Heart right ventricle (tissue), 16 donors: ENCODE results near the gene SHISAL1. TPM values are rescaled to one million over a fixed set of nuclear protein-coding genes. Genes with fewer than 3 reads are reported as not detected.

Experiments used
- ATAC-seq, 8 donors: fragments of 200-7000 bp; cut with Tn5 transposase; one replicate each; pipeline ENCODE4 v1.9.1; 2020; ENCODE audit warnings: mild to moderate bottlenecking in 8 of 8, moderate library complexity in 8 of 8, moderate number of reproducible peaks in 1 of 8
- DNase-seq, 2 donors: peaks; one replicate each; pipeline ENCODE4 v3.0.0-alpha.2; 2020
- H3K27ac ChIP-seq, 10 donors: fragments of 200-600 bp; sonication (generic) in 2 of 10; one replicate each; pipeline versions ENCODE4 v1.5.0 to v1.8.0; 2020 to 2022; ENCODE audit warnings: mild to moderate bottlenecking in 3 of 10
- H3K27me3 ChIP-seq, 7 donors: fragments of 200-600 bp; one replicate each; pipeline ENCODE4 v1.8.0; 2021 to 2022; ENCODE audit warnings: mild to moderate bottlenecking in 2 of 7
- H3K36me3 ChIP-seq, 9 donors: fragments of 200-600 bp; sonication (generic) in 1 of 9; one replicate each; pipeline versions ENCODE4 v1.5.0 to v1.8.0; 2020 to 2022; ENCODE audit warnings: mild to moderate bottlenecking in 2 of 9
- H3K4me1 ChIP-seq, 9 donors: fragments of 200-600 bp; sonication (generic) in 1 of 9; one replicate each; pipeline versions ENCODE4 v1.5.0 to v1.8.0; 2020 to 2022; ENCODE audit warnings: mild to moderate bottlenecking in 4 of 9
- H3K4me3 ChIP-seq, 10 donors: fragments of 200-600 bp; sonication (generic) in 2 of 10; one replicate each; pipeline versions ENCODE4 v1.5.0 to v1.8.0; 2020 to 2022; ENCODE audit warnings: mild to moderate bottlenecking in 7 of 10, moderate library complexity in 2 of 10
- H3K9me3 ChIP-seq, 11 donors: fragments of 200-600 bp in 10 of 11; sonication (generic) in 2 of 11; one replicate each; pipeline versions ENCODE4 v1.5.0 to v1.8.0; 2013 to 2022; ENCODE audit warnings: mild to moderate bottlenecking in 2 of 11, control low read depth in 1 of 11, moderate library complexity in 1 of 11
- CTCF ChIP-seq, 9 donors: fragments of 200-600 bp; sonication (generic) in 2 of 9; IDR thresholded peaks; one replicate each; pipeline versions ENCODE4 v1.5.0 to v1.8.0; 2021 to 2022; ENCODE audit warnings: antibody characterized with exemption in 9 of 9, mild to moderate bottlenecking in 5 of 9, moderate library complexity in 1 of 9
- WGBS, 2 donors: extraction: QIAGEN DNeasy Blood & Tissue Kit; methylation state at CpG; one replicate each; pipeline ENCODE4 v1.1.7; 2013; ENCODE audit warnings: inconsistent platforms in 1 of 2; 5-methylcytosine and 5-hydroxymethylcytosine counted together
- intact Hi-C, 10 donors: fragments of 100-400 bp; cut with DNase I; formaldehyde crosslinking; loops; one replicate each; pipeline versions ENCODE4 v1.11.1 to v1.14.2; 2022
- polyA plus RNA-seq, 2 donors: library from polyadenylated mRNA; stranded (reverse); fragments of 200-250 nt; gene quantifications; one replicate each; pipeline ENCODE4 v1.2.3, GENCODE V29; 2013
- total RNA-seq, 10 donors: library from RNA; stranded (reverse); fragmentation: NEBNext Ultra II Directional in 3 of 10; extraction: Animal tissue kit (Norgen Biotek cat#: 25700) in 3 of 10; gene quantifications; one replicate each; pipeline versions ENCODE4 v1.2.1 to v1.2.4, GENCODE V29; 2021 to 2023
- donor health status: Arrhythmogenic right ventricular cardiomyopathy.
- donor health status: ischemic (EF 13 %, LVEDD 7.1; RV severe dilation, severe dysfunction).
- donor health status: healthy with polysubstance abuse.
- donor health status: DM: no; HTN: yes; CAD: no.
- donor health status: DM: no; HTN: no; CAD: no.
- donor health status: ischemic (EF 25% LVEDD 6.9; RV normal size, moderate dysfunction).
- donor health status: ischemic (EF 25% LVEDD 5.7; RV mildly dilated, moderate dysfunction).
- donor health status: healthy.
- donor health status: DM: yes; HTN: yes; CAD: no.
- donor health status: Ischemic cardiomyopathy.
- donor health status: ischemic (EF 35%, LVEDD 5.7; RV mildly dilated, moderate dysfunction).
- donor health status: nonischemic (EF 11% LVEDD 7.7; RV severe dilation, severe dysfunction).
- donor health status: DM: yes; HTN: yes; CAD: no.
- donor health status: PGD.
- donor health status: ischemic (EF 29% LVEDD 5.4; RV normal size, mild dysfunction).
- donor health status: nonischemic (EF 23%, LVEDD 6.1; RV moderate dilation, normal function).

SHISAL1 gene
- total and polyA plus RNA-seq, 12 donors = 0.15 to 1.7 (median 0.63) TPM

GRCh38 chr22:44276706-44277356, 35.9 kb downstream of the SHISAL1 start:
- H3K9me3 ChIP-seq = no peaks in the 10 kb centered on the region
- WGBS, 2 donors = 75 to 83% methylated on average over 18 of the region's 18 CpGs

GRCh38 chr22:44276041-44276440, 36.7 kb downstream of the SHISAL1 start:
- Histone ChIP-seq H3K27ac (no peak overlapping the region), H3K9me3 (no peaks in the 10 kb centered on the region), H3K36me3 (no peaks in the 10 kb centered on the region), H3K27me3 (peaks cover 0 to 12% (median 0%) of the 10 kb centered on the region in 7 donors), H3K4me3 (no peak overlapping the region), H3K4me1 (no peaks in the 10 kb centered on the region)
- TF ChIP-seq CTCF (IDR thresholded peaks at IDR 0.05) = no peak
- intact Hi-C loops = no loop called here
- ATAC-seq = no peak
- WGBS, 2 donors = 78% methylated on average over 10 of the region's 10 CpGs
- DNase-seq = no peak

More at GRCh38 chr22:44276706-44277356, 35.9 kb downstream of the SHISAL1 start:
- no peak overlapping the region for H3K27ac ChIP-seq
- no peaks in the 10 kb centered on the region for H3K4me1 ChIP-seq
- peaks cover 0 to 13% (median 0%) of the 10 kb centered on the region in 7 donors for H3K27me3 ChIP-seq
- ATAC-seq (no peak), DNase-seq (no peak)
- intact Hi-C loops = no loop called here
- no peak for TF ChIP-seq CTCF (IDR thresholded peaks at IDR 0.05)
- no peak overlapping the region for H3K4me3 ChIP-seq
- no peaks in the 10 kb centered on the region for H3K36me3 ChIP-seq

GRCh38 chr22:44275631-44275995, 37.1 kb downstream of the SHISAL1 start:
- H3K27me3 ChIP-seq = peaks cover 0 to 12% (median 0%) of the 10 kb centered on the region in 7 donors

GRCh38 chr22:44274918-44275630, 37.7 kb downstream of the SHISAL1 start:
- DNase-seq (no peak), ATAC-seq (no peak)
- Histone ChIP-seq H3K36me3 (no peaks in the 10 kb centered on the region), H3K4me1 (no peaks in the 10 kb centered on the region), H3K9me3 (no peaks in the 10 kb centered on the region), H3K27ac (no peak overlapping the region), H3K4me3 (no peak overlapping the region), H3K27me3 (peaks cover 0 to 12% (median 0%) of the 10 kb centered on the region in 7 donors)
- 93 to 94% methylated on average over 22 of the region's 22 CpGs for WGBS, 2 donors
- intact Hi-C loops = no loop called here
- no peak for TF ChIP-seq CTCF (IDR thresholded peaks at IDR 0.05)

More at GRCh38 chr22:44275631-44275995, 37.1 kb downstream of the SHISAL1 start:
- no peak for TF ChIP-seq CTCF (IDR thresholded peaks at IDR 0.05)
- 74 to 77% methylated on average over 5 of the region's 5 CpGs for WGBS, 2 donors
- DNase-seq = no peak
- no peak overlapping the region for H3K4me3 ChIP-seq
- no peaks in the 10 kb centered on the region for H3K36me3 ChIP-seq
- H3K27ac ChIP-seq = no peak overlapping the region
- no peak for ATAC-seq
- H3K9me3 ChIP-seq = no peaks in the 10 kb centered on the region
- intact Hi-C loops = no loop called here
- no peaks in the 10 kb centered on the region for H3K4me1 ChIP-seq
